HG03354 (cell line): ENCODE results near the gene TEAD1.

Experiments used
- ATAC-seq: cut with Tn5 transposase; IDR thresholded peaks from one replicate; pipeline ENCODE4 v1.9.1; 2021; ENCODE audit warnings: mild to moderate bottlenecking; ENCODE audit not compliant: unreplicated experiment, poor library complexity, severe bottlenecking

The TEAD1 gene

DNA sequence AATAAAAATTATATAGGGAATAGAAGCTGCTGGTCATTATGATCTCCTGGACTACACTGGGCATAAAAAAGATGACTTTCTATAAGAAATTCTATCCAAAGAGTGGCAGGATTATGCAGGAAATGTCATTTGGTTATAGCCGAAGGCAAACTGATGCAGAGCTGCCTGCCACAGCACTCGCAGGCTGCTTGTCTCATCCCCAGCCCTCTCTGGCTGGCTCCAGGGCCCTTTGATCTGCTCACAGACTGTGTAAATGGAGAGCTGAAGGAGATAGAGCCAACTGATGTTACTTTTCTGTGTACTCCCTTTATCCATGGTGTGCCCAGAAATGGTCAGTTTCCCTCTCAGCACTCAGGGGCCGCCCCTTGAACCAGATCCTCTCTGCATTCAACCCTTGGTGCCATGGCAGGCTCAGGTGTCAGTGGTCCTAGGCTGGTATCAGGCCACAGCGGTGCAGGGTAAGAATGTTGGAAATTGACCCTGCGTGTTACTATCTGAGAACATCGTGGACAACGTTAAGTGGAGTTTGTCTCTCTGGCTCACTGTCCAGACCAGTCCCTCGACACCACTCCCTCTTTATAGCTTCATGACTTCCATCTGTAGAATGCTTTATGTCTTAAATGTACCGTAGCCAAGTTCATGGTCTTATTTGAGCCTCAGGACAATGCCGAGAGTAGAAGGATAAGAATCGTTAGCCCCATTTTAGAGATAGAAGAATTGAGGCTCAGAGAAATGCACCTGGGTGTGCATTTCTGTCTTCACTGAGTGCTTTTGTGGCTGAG lies 27.8 kb downstream of the TEAD1 start:
- no peak for ATAC-seq

DNA sequence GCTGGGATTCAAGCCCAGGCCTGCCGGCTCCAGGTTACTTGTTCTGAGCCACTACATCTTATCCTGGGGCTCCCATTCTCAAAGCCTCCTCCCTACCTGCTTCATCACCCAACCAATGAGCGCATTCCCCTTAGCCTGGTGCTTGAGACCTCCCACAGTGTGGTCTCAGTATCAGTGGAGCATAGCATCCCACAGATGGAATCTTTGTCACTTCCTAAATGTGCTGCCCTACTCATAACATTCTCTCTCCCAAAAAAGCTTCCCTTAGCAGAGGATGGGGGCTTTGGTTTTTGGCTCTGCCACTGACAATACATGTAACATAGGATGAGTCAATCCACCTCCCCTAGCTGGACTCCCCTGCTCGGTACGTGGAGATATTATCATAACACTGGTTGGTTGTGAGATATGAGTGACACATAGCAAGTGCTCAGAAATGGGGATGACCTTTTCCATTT lies 28.8 kb downstream of the TEAD1 start:
- no peak for ATAC-seq

DNA sequence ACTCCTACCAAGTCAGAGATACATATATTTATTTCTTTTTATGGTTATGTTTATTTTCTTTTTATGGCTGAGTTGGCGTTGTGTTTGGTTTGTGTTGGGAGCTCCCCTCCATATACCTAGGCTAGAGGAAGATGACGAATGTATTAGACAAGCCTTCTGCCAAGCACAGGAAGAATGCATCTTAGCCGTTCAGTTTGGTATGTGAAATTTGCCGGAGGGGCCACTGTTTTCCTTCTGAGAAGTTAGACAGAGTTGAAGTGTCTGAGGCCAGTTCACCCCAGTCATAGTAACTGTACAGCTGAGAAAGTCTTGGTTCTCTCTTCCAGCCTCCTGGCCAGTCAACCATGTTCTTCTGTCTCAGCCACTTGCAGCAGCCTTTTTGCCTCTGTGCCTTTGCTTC lies 29.8 kb downstream of the TEAD1 start:
- no peak for ATAC-seq

DNA sequence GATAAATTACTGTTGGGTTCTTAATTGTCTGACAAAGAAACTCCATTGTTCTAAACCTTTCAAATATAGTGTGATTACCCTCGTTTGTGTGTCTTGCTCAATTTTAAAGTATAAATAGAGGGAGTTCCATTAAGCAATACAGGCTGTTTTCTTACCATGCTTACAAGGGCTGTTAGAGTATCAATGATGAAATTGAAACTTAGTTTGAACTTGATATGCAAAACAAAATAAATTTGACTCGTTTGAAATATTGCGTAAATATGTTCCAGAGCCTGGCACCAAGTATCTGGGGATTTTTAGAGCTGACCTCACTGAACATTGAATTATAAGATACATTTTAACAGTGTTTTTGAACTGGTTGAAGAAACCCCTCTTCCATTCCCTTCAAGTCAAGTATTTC lies 31.7 kb downstream of the TEAD1 start:
- no peak for ATAC-seq

DNA sequence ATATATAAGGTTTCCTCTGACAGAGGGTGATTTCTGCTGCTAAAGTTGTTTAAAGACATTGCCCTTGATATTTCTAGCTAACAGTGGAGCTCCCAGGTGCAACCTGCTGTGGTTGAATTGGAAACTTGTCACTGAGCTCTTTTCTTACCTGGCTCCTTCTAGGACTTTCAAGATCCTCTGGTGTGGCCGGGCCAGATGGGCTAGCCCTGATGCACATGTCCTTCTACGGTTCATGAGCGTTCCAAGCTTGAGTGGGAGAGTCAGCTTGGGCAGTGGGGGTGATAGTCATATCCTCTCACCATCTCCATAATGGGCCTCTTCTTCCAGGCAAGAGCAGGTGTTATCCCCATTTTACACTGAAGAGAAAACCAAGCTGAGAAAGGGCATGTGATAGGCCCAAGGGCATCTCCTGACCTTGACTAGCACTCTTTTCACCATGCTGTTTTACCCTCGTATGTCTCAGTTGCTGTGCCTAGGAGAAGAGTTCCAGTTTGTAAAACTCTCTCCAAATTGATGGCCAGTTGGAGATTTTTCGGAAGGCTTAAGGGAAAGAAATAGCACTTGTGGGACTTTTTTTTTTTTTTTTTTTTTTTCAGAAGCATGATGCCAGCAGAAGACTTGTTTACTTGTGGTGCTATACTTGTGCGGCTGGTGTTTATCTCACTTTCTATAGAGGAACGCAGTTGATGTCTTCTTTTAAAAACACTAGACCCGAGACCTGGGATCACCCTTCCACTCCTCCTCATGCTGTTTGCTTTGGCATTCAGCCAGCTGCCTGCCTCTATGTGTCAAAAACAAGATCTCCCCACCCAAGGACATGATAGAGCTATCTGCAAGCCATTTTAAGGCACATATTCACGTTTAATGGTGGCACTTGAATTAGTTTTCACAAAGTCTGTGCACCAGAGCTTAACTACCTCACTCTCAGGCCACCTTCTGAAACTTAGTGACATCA lies 32.6 kb downstream of the TEAD1 start:
- ATAC-seq: no peak

DNA sequence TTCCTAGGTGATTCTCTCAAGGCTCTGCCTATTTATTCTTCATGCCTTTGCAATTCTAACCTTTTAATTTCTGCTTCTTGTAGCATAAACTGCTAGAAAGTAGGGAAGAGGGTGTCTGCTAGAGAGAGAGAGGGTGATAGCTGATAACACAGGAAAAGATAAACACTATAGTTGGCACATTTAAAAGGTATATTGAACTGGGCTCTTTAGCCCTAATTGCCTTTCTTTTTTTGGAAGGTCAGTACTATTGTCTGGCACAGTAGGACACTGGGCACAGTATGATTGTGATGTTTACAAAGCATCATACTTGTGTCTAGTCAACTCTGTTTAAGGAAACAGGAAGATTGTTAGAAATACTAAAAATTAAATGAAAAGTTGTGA lies 33.3 kb downstream of the TEAD1 start:
- no peak for ATAC-seq

DNA sequence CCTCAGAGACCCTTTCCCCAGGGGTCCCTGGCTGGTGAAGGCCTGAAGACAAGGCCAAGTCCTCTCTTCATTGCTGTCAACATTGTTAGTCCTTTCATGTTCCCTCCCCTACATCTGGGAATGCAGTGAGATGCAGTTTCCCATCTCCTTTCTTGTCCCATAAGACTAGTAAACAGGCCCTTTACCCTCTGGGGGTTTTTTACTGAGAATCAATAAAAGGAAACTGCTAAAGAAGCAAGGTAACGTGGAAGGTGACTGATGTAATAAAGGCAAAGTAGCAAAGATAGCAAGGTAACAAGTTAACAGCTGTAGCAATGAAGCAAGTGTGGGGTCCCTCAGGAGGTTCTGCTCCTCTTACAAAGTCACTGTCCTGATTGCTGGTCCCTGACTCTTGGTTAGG lies 37.3 kb downstream of the TEAD1 start:
- ATAC-seq: no peak

DNA sequence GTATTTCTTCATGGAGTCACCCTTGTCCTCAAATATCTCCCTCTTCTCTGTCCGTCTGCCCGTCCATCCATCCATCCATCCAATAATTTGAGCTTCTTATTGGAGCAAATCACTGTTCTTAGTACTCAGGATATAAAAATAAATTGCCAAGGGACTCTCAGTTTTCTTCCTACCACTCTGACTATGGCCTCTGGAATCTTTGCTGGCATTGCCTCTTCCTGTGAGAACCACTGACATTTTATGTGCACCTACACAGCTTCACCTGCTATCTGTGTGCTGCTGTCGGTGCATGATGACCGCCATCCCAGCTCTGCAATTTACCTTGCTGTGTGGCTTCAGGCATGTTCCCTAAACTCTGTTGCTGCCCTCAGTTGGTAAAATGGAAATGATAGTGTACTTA lies 37.9 kb downstream of the TEAD1 start:
- ATAC-seq: no peak

DNA sequence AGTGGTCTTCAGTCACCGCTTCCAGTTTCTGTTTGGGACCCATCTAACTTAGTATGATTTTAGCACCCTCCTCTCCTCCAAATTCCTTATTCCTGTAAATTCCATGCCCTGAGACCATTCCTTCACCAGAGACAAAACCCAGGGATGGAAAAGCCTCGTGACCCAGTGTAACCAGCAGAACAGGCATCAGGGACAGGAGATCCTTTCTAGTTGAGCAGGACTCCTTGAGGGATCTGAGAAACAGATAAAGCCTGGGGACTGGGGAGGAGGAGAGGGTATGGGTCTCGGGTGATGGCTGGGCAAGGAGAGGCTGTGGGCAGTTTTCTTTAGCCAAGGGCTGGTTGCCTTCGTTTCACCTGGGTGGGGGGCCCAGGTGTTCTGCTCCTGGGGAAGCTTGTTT lies 40.9 kb downstream of the TEAD1 start:
- no peak for ATAC-seq

DNA sequence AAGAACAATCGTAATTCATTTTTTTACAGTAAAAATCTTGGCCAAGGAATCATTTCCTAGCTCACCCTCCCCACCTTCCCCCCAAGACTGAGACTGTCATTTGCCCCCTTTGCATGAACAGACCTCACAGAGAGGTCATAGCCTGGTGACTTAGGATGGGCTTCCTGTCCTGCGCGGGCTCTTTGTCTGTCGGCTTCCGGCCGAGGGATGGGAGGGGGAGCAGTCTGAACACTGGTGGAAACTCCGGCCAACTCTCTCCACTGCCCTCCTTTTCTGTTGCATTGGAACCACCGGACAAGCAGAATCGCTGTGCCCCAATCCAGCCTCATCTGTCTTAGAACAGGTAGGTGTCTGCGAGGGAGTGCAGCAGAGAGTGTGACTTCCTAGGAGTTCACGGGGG lies 41.7 kb downstream of the TEAD1 start:
- ATAC-seq: no peak

DNA sequence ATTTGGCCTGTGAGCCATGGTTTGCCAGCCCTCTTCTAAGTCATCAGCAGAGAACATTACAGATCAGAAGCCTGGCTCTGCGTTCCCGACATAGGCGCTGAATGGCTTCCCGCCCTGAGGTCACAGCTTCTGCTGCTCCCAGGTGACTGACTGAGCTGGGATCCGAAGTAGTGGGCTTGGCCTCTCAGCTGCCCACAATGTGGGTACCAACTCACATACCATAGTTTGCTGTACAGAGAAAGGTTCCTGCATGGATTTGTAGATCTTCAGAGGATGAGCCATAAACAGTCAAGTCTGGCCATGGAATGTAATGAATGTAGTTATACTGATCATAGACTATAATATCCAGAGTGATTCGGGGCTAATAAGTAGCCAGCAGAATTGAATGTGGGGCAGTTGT lies 42.6 kb downstream of the TEAD1 start:
- ATAC-seq: no peak

DNA sequence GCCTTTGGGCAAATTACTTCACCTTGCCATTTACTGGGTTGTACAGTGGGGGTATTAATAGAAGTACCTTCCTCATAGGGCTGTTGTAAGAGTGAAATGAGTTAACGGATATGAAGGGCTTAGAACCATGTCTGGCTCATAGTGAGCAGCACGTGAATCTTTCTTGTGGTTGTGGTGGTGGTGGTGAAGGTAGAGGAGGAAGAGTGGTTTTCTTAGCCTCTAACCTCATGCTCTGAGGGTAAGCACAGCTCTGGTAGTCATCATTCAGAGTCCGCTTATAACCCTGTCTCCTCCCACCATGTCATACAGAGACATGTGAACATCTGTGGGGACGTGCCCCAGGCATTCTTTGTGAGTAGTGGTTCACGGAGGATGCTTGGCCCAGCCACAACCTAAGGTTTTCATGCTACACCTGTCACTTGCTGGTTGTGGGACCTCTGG lies 43.6 kb downstream of the TEAD1 start:
- peak; percentile 94 for ATAC-seq

DNA sequence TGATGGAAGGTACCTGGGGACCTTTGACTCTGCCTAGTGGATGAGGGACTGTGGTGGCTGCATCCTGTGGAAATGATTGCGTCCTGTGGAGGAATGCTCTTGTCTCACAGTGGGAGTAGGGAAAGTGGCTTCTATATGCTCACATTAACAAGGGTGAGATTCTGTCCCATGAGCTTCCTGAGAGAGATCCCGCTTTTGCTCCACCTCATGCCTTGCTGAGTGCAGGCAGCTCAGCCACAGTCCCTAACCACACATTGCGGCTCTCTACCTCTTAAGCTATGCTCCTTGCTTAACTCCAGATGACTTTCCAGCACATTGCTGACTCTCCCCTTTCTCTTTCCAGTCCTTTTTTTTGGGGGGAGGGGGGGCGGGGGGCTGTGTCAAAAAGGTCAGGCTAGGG lies 45.0 kb downstream of the TEAD1 start:
- no peak for ATAC-seq

DNA sequence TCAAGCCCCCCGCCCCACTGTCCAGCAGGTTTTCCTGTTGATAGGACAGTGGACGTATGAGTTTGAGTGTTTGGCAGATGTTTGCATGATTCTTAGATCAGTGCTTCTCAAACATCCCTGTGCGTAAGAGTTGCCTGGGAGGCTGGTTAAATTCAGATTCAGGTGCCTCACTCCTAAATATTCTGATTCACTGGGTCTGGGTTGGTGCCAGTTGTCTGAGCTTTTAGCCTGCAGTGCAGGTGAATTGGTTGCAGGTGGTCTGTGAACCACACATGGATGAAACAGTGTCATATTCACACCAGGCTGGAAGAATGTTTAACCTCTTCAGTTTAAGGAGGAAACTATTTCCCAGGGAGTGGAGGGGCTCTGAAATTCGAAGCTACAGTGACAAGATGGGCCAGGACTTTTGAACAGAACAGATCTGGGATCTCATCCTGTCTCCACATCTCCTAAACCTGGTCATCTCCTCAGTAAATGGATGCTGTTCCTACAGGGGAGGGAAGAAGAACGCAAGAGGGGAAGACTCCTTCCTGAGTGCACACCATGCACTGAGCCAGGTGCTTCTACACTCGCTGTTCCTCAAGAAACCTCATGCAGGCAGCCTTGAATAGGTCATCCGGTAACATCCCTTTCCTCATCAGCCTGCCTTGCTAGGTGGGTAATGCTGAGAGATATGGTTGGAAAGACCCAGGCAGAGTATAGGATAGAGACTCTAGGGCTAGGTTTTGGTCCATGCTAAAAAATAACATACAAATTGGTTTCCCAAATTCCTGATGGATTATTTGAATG lies 47.8 kb downstream of the TEAD1 start:
- ATAC-seq: no peak

DNA sequence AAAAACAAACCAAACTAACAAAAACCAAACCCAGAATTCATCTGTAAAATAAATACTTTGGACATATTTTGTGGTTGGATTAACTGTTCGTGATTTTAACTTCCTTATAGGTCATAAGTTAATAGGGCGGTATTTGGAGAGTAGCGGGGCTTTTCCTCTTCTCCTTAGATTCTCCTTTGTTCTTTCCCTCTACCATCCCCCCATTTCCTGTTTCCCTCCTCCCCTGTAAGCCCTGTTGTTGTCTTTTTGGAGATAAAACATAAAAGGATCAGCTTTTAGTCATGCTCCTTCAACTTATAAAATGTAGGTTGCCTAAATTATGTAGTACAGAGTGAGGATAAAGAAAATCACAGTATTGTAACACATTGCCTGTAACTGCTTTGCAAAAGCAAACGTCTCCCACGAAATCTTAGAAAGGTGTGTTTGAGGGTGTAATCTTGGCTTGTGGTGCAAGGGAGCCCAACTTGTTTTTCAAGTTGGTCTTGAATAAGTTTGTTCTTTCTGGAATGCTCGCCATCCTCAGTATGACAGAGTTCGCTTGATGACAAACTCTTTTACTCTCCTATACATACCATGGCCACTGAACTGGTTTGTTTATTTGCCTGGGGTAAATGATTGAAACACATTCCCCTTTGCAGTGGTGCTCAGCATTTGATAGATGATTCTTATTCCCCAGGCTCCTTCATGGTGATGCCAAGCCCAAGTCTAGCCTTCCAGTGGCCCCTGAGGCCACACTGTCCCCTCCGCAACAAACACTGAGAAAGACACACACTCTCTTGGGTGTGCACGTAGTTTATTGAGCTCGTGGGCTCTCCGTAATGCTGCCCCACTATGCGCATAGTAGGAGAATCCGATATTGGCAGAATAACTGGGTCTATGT lies 49.4 kb downstream of the TEAD1 start:
- no peak for ATAC-seq

DNA sequence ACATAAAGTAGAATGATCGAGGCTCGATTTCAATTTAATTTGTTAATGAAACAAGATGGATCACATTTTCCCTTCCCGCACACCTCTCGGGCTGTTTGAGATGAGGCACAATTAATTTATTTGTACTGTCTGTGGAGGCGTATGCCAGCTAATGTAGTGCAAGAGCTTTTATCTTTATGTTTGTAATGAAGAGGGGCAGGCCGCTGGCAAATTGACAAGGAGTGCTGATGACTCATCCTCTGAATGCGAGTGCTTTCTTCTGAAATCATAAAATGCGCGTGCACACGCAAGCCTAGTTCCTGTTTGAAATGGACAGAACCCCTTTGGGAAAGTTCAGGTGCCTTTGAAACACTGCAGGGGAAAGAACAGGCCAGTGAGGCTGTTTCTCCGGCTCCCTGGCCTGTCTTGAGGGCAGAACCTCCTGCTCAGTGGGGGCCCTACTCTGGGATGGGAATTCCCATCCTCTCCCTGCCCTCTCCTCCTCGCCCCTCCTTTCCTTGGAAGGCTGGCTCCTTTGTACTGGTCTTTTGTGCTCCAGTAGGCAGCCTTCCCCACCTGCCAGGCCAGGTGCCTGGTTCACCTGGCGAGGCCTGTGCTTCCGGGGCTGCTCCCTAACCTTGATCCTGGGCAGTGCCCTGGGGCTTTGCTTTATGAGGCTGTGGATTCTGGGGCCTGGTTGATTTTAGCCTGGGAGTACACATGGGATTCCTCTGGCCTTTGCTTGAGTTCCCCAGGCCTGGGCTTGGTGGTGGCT lies 50.3 kb downstream of the TEAD1 start:
- ATAC-seq: no peak

DNA sequence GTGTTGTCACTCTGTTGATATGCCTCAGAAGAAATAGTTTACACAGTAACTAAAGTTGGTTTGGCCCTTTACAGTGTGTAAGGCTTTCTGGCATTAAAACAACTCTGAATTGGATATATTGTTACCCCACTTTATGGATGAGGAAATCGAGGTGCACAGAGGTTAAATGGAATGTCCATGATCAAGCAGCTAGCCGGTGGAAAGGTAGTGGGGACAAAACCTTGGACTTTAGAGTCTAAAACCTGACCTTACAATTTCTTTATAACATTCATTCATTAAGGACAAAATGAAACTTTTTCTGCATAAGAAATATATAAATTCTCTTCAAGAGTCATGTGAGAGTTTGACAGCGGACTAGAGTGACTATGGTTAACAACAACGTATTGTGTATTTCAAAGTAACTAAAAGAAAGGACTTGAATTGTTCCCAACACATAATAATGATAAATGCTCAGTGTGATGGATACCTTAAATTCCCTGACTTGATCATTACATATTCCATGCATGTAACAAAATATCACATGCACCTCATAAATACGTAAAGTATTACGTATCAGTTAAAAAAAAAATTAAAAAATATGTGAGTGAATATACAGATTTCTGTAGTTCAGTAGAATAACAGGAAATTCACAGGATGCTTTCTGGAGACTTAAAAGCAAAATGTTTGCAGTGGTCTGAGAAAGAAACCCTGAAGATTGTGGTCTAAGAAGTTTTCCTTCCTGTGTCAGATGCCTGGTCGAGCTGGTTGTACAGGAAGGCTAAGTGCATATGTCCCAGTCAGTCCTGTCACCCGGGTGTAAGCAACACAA lies 51.0 kb downstream of the TEAD1 start:
- no peak for ATAC-seq
